GM12878 (cell line): ENCODE measurements around the gene SPARC.

ENCODE experiments used
- CBX5 ChIP-seq: sonication (generic); IDR thresholded peaks from 2 replicates; pipeline ENCODE4 v1.6.1; 2016; ENCODE audit warnings: low read depth, moderate library complexity, mild to moderate bottlenecking, inconsistent platforms
- CREB1 ChIP-seq: IDR thresholded peaks from 2 replicates; pipeline ENCODE4 v1.6.1; 2012; ENCODE audit warnings: low read depth, mild to moderate bottlenecking, inconsistent platforms
- CREM ChIP-seq: IDR thresholded peaks from 2 replicates; pipeline ENCODE4 v1.6.1; 2014; ENCODE audit warnings: antibody characterized with exemption, low read depth
- TF ChIP-seq, protein P1 (sequence below): IDR thresholded peaks from 2 replicates; pipeline ENCODE4 v1.6.1; 2012; ENCODE audit warnings: low read depth, low read length, improper control_type of control experiment
- TF ChIP-seq, protein P2 (sequence below): IDR thresholded peaks from 2 replicates; pipeline ENCODE4 v1.6.1; 2011; ENCODE audit warnings: borderline replicate concordance, low read depth, mild to moderate bottlenecking, moderate library complexity, low read length; ENCODE audit not compliant: insufficient read depth, poor library complexity, severe bottlenecking
- TF ChIP-seq, protein P3 (sequence below), 3 experiments: IDR thresholded peaks in 2 of 3; conservative IDR thresholded peaks in 1 of 3; 2 replicates each; pipeline ENCODE4 v1.5.1; 2011; ENCODE audit warnings: low read depth in 3 of 3, low read length in 3 of 3, mild to moderate bottlenecking in 3 of 3, control low read depth in 2 of 3, moderate library complexity in 2 of 3, inconsistent platforms in 1 of 3, mixed read lengths in 1 of 3; ENCODE audit not compliant: control insufficient read depth in 2 of 3, insufficient read depth in 1 of 3; ENCODE audit errors: extremely low read depth in 1 of 3

DNA sequence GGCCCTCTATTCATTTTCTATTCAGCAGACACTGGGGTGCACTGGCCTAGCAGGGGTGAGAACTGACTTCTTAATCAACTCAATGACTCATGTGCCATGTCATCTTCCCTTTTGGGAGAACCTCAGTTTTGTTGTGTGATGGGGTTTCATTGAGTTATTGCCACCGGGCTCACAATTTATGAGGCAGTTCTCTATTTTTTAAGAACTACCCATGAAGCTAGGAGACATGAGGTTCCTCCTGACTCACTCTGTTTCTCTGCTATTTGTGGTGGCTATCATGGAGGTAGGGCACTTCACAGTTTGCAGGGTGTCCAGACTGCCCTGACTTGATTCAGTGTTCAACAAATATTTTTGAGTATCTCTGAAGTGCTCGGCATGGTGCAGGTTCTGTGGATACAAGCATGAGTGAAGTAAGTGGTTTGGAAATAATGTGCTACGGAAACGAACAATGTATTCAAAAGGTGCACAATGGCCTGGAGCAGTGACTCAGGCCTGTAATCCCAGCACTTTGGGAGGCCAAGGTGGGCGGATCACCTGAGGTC, 39.3 kb downstream of the SPARC start:
- TF ChIP-seq, protein P1, sequence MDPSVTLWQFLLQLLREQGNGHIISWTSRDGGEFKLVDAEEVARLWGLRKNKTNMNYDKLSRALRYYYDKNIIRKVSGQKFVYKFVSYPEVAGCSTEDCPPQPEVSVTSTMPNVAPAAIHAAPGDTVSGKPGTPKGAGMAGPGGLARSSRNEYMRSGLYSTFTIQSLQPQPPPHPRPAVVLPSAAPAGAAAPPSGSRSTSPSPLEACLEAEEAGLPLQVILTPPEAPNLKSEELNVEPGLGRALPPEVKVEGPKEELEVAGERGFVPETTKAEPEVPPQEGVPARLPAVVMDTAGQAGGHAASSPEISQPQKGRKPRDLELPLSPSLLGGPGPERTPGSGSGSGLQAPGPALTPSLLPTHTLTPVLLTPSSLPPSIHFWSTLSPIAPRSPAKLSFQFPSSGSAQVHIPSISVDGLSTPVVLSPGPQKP = no peak
- TF ChIP-seq, protein P2, sequence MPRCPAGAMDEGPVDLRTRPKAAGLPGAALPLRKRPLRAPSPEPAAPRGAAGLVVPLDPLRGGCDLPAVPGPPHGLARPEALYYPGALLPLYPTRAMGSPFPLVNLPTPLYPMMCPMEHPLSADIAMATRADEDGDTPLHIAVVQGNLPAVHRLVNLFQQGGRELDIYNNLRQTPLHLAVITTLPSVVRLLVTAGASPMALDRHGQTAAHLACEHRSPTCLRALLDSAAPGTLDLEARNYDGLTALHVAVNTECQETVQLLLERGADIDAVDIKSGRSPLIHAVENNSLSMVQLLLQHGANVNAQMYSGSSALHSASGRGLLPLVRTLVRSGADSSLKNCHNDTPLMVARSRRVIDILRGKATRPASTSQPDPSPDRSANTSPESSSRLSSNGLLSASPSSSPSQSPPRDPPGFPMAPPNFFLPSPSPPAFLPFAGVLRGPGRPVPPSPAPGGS = no peak
- TF ChIP-seq, protein P3, sequence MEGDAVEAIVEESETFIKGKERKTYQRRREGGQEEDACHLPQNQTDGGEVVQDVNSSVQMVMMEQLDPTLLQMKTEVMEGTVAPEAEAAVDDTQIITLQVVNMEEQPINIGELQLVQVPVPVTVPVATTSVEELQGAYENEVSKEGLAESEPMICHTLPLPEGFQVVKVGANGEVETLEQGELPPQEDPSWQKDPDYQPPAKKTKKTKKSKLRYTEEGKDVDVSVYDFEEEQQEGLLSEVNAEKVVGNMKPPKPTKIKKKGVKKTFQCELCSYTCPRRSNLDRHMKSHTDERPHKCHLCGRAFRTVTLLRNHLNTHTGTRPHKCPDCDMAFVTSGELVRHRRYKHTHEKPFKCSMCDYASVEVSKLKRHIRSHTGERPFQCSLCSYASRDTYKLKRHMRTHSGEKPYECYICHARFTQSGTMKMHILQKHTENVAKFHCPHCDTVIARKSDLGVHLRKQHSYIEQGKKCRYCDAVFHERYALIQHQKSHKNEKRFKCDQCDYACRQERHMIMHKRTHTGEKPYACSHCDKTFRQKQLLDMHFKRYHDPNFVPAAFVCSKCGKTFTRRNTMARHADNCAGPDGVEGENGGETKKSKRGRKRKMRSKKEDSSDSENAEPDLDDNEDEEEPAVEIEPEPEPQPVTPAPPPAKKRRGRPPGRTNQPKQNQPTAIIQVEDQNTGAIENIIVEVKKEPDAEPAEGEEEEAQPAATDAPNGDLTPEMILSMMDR (IDR thresholded peaks at IDR 0.05 in 2 of 3, conservative IDR thresholded peaks at IDR 0.05 in 1 of 3; ENCODE audit: control insufficient read depth in 2 of 3, extremely low read depth in 1 of 3, insufficient read depth in 1 of 3, low read depth in 3 of 3, low read length in 3 of 3) = no peak
- TF ChIP-seq CREB1 (no peak), CREM (no peak), CBX5 (no peak)
